Keratinocyte (primary cell): ENCODE measurements around the gene SFT2D3. TPM values are rescaled to one million over a fixed set of nuclear protein-coding genes. Genes with fewer than 3 reads are reported as not detected.

Source experiments
- DNase-seq: peaks from one replicate; pipeline ENCODE4 v3.0.0-alpha.2; 2011; ENCODE audit warnings: low read depth, missing footprints, low spot score
- FAIRE-seq: peaks from 2 replicates; lab custom pipeline; 2011; peaks lifted over from hg19 to GRCh38; lab: Jason Lieb, UNC
- H2AFZ ChIP-seq: 2 replicates; pipeline ENCODE4 v1.6.0; 2012; ENCODE audit warnings: low read length, control low read depth, inconsistent platforms; ENCODE audit not compliant: control insufficient read depth
- H3K27ac ChIP-seq: 2 replicates; pipeline ENCODE4 v1.5.1; 2011; ENCODE audit warnings: low read length; ENCODE audit not compliant: control insufficient read depth, insufficient read depth
- H3K27me3 ChIP-seq: 3 replicates; pipeline ENCODE4 v1.6.0; 2011; ENCODE audit warnings: low read length; ENCODE audit not compliant: control insufficient read depth, insufficient read depth; ENCODE audit errors: extremely low read depth
- H3K36me3 ChIP-seq, 2 experiments: 2 replicates in 1 of 2; 3 replicates in 1 of 2; pipeline ENCODE4 v1.5.1; 2011; ENCODE audit warnings: low read length in 2 of 2, mild to moderate bottlenecking in 1 of 2; ENCODE audit not compliant: control insufficient read depth in 2 of 2, insufficient read depth in 2 of 2; ENCODE audit errors: extremely low read depth in 1 of 2
- H3K4me1 ChIP-seq: 3 replicates; pipeline ENCODE4 v1.5.1; 2011; ENCODE audit warnings: low read length; ENCODE audit not compliant: control insufficient read depth, insufficient read depth; ENCODE audit errors: extremely low read depth
- H3K4me2 ChIP-seq: 3 replicates; pipeline ENCODE4 v1.6.0; 2011; ENCODE audit warnings: low read depth, low read length; ENCODE audit not compliant: control insufficient read depth, insufficient read depth; ENCODE audit errors: extremely low read depth
- H3K4me3 ChIP-seq, 3 experiments: fragments of 200-600 bp in 1 of 3; sonication (generic) in 1 of 3; 2 replicates in 2 of 3; 3 replicates in 1 of 3; pipeline ENCODE4 v1.5.1; 2011 to 2016; ENCODE audit warnings: low read length in 3 of 3, mild to moderate bottlenecking in 3 of 3, control low read depth in 2 of 3, inconsistent platforms in 1 of 3, low read depth in 1 of 3, mixed read lengths in 1 of 3, mixed run types in 1 of 3, moderate library complexity in 1 of 3; ENCODE audit not compliant: control insufficient read depth in 2 of 3, insufficient read depth in 2 of 3; ENCODE audit errors: extremely low read depth in 1 of 3
- H3K79me2 ChIP-seq: 2 replicates; pipeline ENCODE4 v1.6.0; 2012; ENCODE audit warnings: low read length; ENCODE audit not compliant: control insufficient read depth, insufficient read depth
- H3K9ac ChIP-seq: 3 replicates; pipeline ENCODE4 v1.6.0; 2011; ENCODE audit warnings: low read length; ENCODE audit not compliant: control insufficient read depth, insufficient read depth; ENCODE audit errors: extremely low read depth
- H3K9me1 ChIP-seq: 3 replicates; pipeline ENCODE4 v1.6.0; 2011; ENCODE audit warnings: low read length; ENCODE audit not compliant: control insufficient read depth, insufficient read depth; ENCODE audit errors: extremely low read depth
- H3K9me3 ChIP-seq: 2 replicates; pipeline ENCODE4 v1.5.1; 2012; ENCODE audit warnings: low read depth, low read length; ENCODE audit not compliant: control insufficient read depth
- H4K20me1 ChIP-seq: 3 replicates; pipeline ENCODE4 v1.6.0; 2011; ENCODE audit warnings: low read length; ENCODE audit not compliant: control insufficient read depth, insufficient read depth; ENCODE audit errors: extremely low read depth
- EZH2 ChIP-seq: IDR thresholded peaks from one replicate; pipeline ENCODE4 v1.6.1; 2012; ENCODE audit warnings: inconsistent platforms, mild to moderate bottlenecking, low read length, moderate library complexity
- dilution Hi-C: fragments of 300-500 bp; cut with MboI; formaldehyde crosslinking; loops from one replicate; pipeline ENCODE4 v1.7.0; 2020; ENCODE audit warnings: low sequenced_read_pairs; ENCODE audit not compliant: extremely low pct_ligation_motif_present
- polyA plus RNA-seq, 5 experiments: library from polyadenylated mRNA; depleted of rRNA in 3 of 5; stranded (reverse) in 3 of 5; stranded (forward) in 1 of 5; unstranded in 1 of 5; fragments of >200 nt; gene quantifications; 1 replicate in 1 of 5; 2 replicates in 3 of 5; 3 replicates in 1 of 5; pipeline versions ENCODE4 v1.2.1 to v1.2.3, GENCODE V29; 2011 to 2012; ENCODE audit warnings: missing spikeins in 2 of 5, low read depth in 1 of 5, low replicate concordance in 1 of 5
- TF ChIP-seq, protein P1 (sequence below), 3 experiments: IDR thresholded peaks in 1 of 3; conservative IDR thresholded peaks in 1 of 3; optimal IDR thresholded peaks in 1 of 3; 2 replicates in 2 of 3; 3 replicates in 1 of 3; pipeline versions ENCODE3 to v1.5.1; 2011; ENCODE audit warnings: low read length in 3 of 3, mild to moderate bottlenecking in 3 of 3, moderate library complexity in 2 of 3, control low read depth in 1 of 3, inconsistent platforms in 1 of 3; ENCODE audit not compliant: insufficient read depth in 2 of 3; ENCODE audit errors: extremely low read depth in 1 of 3

SFT2D3 gene
- polyA plus RNA-seq, 1 donor (not counting 4 experiments of a cell fraction or from before 2014, with no cell fraction given), result 2.4 TPM

DNA sequence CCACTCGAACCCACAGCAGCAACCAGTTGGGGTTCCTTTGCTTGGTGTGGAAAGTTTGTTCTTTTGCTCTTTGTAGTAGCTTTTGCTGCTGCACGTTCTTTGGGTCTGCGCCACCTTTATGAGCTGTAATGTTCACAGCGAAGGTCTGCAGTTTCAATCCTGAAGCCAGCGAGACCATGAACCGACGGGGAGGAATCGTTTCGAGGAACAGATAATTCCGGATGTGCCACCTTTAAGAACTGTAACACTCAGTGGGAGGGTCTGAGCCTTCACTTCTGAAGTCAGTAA lies 41.1 kb upstream of the SFT2D3 start:
- FAIRE-seq (no peak), DNase-seq (no peak)
- Histone ChIP-seq H3K9me1 (no peaks in the 10 kb centered on the region), H3K27ac (no peak overlapping the region), H4K20me1 (no peaks in the 10 kb centered on the region), H3K4me3 (no peak overlapping the region), H3K9ac (no peak overlapping the region), H3K9me3 (no peaks in the 10 kb centered on the region), H3K27me3 (peaks cover 21% of the 10 kb centered on the region), H3K4me2 (no peak overlapping the region), H3K36me3 (no peaks in the 10 kb centered on the region), H2AFZ (no peak overlapping the region), H3K79me2 (no peaks in the 10 kb centered on the region), H3K4me1 (peaks cover 5% of the 10 kb centered on the region)
- dilution Hi-C loops, result no loop called here
- no peak for TF ChIP-seq EZH2
- TF ChIP-seq, protein P1, sequence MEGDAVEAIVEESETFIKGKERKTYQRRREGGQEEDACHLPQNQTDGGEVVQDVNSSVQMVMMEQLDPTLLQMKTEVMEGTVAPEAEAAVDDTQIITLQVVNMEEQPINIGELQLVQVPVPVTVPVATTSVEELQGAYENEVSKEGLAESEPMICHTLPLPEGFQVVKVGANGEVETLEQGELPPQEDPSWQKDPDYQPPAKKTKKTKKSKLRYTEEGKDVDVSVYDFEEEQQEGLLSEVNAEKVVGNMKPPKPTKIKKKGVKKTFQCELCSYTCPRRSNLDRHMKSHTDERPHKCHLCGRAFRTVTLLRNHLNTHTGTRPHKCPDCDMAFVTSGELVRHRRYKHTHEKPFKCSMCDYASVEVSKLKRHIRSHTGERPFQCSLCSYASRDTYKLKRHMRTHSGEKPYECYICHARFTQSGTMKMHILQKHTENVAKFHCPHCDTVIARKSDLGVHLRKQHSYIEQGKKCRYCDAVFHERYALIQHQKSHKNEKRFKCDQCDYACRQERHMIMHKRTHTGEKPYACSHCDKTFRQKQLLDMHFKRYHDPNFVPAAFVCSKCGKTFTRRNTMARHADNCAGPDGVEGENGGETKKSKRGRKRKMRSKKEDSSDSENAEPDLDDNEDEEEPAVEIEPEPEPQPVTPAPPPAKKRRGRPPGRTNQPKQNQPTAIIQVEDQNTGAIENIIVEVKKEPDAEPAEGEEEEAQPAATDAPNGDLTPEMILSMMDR (optimal IDR thresholded peaks at IDR 0.05 in 1 of 3, IDR thresholded peaks at IDR 0.05 in 1 of 3, conservative IDR thresholded peaks at IDR 0.05 in 1 of 3; ENCODE audit: extremely low read depth in 1 of 3, insufficient read depth in 2 of 3, low read length in 3 of 3), result no peak

DNA sequence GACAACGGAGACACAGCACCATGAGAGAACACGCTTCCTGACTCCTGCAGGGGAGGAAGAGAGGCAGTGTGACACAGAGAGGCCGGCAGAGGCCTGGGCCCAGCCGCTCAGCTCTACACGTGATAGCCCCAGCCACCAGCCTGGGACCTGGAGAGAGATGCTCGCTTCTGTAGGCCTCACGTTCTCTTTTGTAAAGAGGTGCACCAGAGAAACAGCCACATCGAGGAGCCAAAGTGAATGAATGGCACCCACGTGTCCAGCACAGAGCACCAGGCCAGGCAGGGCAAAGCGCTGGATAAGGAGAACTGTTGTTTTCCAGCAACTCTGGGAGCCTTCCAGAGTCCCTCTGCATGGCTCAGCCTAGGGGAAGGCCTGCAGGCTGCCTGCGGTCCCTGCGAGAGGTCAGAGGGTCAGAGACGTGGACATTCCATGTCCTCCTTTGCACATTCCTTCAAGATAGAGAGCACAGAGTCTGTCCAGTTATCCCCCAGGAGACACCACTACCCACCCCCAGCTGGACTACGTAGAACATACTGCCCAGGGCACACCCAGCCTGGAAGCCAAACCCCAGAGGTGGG lies 40.1 kb upstream of the SFT2D3 start:
- H3K27ac ChIP-seq, result no peak overlapping the region
- no peak for FAIRE-seq

More for the DNA sequence above, 40.1 kb upstream of the SFT2D3 start:
- no peak for TF ChIP-seq EZH2
- TF ChIP-seq, protein P1 (optimal IDR thresholded peaks at IDR 0.05 in 1 of 3, IDR thresholded peaks at IDR 0.05 in 1 of 3, conservative IDR thresholded peaks at IDR 0.05 in 1 of 3; ENCODE audit: extremely low read depth in 1 of 3, insufficient read depth in 2 of 3, low read length in 3 of 3), result no peak
- Histone ChIP-seq H3K9ac (no peak overlapping the region), H3K4me1 (peaks cover 5% of the 10 kb centered on the region), H3K27me3 (peaks cover 31% of the 10 kb centered on the region), H3K9me1 (no peaks in the 10 kb centered on the region), H3K4me2 (no peak overlapping the region), H4K20me1 (no peaks in the 10 kb centered on the region), H3K9me3 (no peaks in the 10 kb centered on the region), H3K79me2 (no peaks in the 10 kb centered on the region), H3K36me3 (no peaks in the 10 kb centered on the region), H2AFZ (no peak overlapping the region), H3K4me3 (no peak overlapping the region)
- dilution Hi-C loops, result no loop called here
- no peak for DNase-seq
